HepG2 (cell line): ENCODE measurements around the gene IQCK. TPM values are rescaled to one million over a fixed set of nuclear protein-coding genes. Genes with fewer than 3 reads are reported as not detected.

Experiments used
- ATAC-seq: fragments of 200-7000 bp; cut with Tn5 transposase; 3 replicates; pipeline ENCODE4 v1.9.1; 2020; ENCODE audit warnings: mild to moderate bottlenecking, moderate library complexity
- BruUV-seq: library from RNA; stranded (reverse); fragments of 400-500 nt; replicated peaks from 2 replicates; lab custom pipeline; 2021; lab: Mats Ljungman, UMichigan
- CTCF ChIA-PET: fragments of 300-600 bp; formaldehyde crosslinking; extraction: SDS; loops from one replicate; lab custom pipeline; 2021; ENCODE audit warnings: low total read pairs, inconsistent platforms, low intra/inter-chr PET ratio; lab: Yijun Ruan, JAX
- POLR2A ChIA-PET: fragments of 350-600 bp; sonication (Branson Sonifier 250); formaldehyde crosslinking; loops from one replicate; lab custom pipeline; 2020; ENCODE audit warnings: antibody characterized with exemption, inconsistent platforms; lab: Yijun Ruan, JAX
- DNase-seq: peaks from one replicate; pipeline ENCODE4 v3.0.0-alpha.2; 2015; ENCODE audit warnings: low spot score
- FAIRE-seq: peaks from 3 replicates; lab custom pipeline; 2011; peaks lifted over from hg19 to GRCh38; lab: Jason Lieb, UNC
- H2AFZ ChIP-seq: one replicate; pipeline ENCODE4 v1.6.1; 2011; ENCODE audit warnings: low read length, inconsistent platforms
- H3K27ac ChIP-seq: fragments of 300-600 bp; 3 replicates; pipeline ENCODE4 v1.8.0; 2011; ENCODE audit warnings: mixed run types, mild to moderate bottlenecking, mixed read lengths, low read length, inconsistent platforms; ENCODE audit not compliant: insufficient read depth; ENCODE audit errors: extremely low read length
- H3K27me3 ChIP-seq, 2 experiments: fragments of 200-600 bp in 1 of 2; 2 replicates in 1 of 2; 3 replicates in 1 of 2; pipeline versions ENCODE4 v1.6.0 to v1.8.0; 2011; ENCODE audit warnings: low read length in 2 of 2, mild to moderate bottlenecking in 2 of 2, moderate library complexity in 2 of 2, inconsistent platforms in 1 of 2; ENCODE audit not compliant: insufficient read depth in 2 of 2, control insufficient read depth in 1 of 2
- H3K36me3 ChIP-seq, 2 experiments: fragments of 200-600 bp in 1 of 2; replicated peaks in 1 of 2; 2 replicates in 1 of 2; 3 replicates in 1 of 2; pipeline versions ENCODE4 v1.5.1 to v1.8.0; 2011; ENCODE audit warnings: low read length in 2 of 2, inconsistent platforms in 1 of 2; ENCODE audit not compliant: insufficient read depth in 2 of 2, control insufficient read depth in 1 of 2
- H3K4me1 ChIP-seq: 2 replicates; pipeline ENCODE4 v1.5.1; 2012; ENCODE audit warnings: low read length, inconsistent platforms; ENCODE audit not compliant: insufficient read depth
- H3K4me2 ChIP-seq: 2 replicates; pipeline ENCODE4 v1.6.0; 2011; ENCODE audit warnings: low read depth, low read length, inconsistent platforms
- H3K4me3 ChIP-seq, 3 experiments: fragments of 200-600 bp in 1 of 3; sonication (generic), shearing (Covaris generic) in 1 of 3; replicated peaks in 1 of 3; 2 replicates each; pipeline ENCODE4 v1.5.1; 2011 to 2016; ENCODE audit warnings: low read length in 3 of 3, inconsistent platforms in 2 of 3, low read depth in 2 of 3, mild to moderate bottlenecking in 2 of 3, control low read depth in 1 of 3, mixed read lengths in 1 of 3; ENCODE audit not compliant: insufficient read depth in 1 of 3
- H3K79me2 ChIP-seq: one replicate; pipeline ENCODE4 v1.6.1; 2011; ENCODE audit warnings: low read length, inconsistent platforms; ENCODE audit not compliant: insufficient read depth
- H3K9ac ChIP-seq: 2 replicates; pipeline ENCODE4 v1.6.0; 2011; ENCODE audit warnings: mild to moderate bottlenecking, low read depth, low read length, inconsistent platforms; ENCODE audit not compliant: insufficient read depth
- H3K9me3 ChIP-seq: 2 replicates; pipeline ENCODE4 v1.5.1; 2012; ENCODE audit warnings: mild to moderate bottlenecking, low read length
- H4K20me1 ChIP-seq: 2 replicates; pipeline ENCODE4 v1.6.0; 2011; ENCODE audit warnings: inconsistent platforms, mild to moderate bottlenecking, low read length, moderate library complexity; ENCODE audit not compliant: insufficient read depth
- CHD4 ChIP-seq: fragments of 200-600 bp; sonication (generic); IDR thresholded peaks from 2 replicates; pipeline ENCODE4 v1.7.0; 2017; ENCODE audit warnings: mild to moderate bottlenecking, low read length, borderline replicate concordance
- ELF1 ChIP-seq: sonication (generic); formaldehyde crosslinking; IDR thresholded peaks from 2 replicates; pipeline ENCODE4 v1.4.0; 2020; ENCODE audit warnings: missing genetic modification reagents
- HCFC1 ChIP-seq: fragments of 150-350 bp; IDR thresholded peaks from 2 replicates; pipeline ENCODE4 v1.6.1; 2014; ENCODE audit warnings: low read depth, low read length
- MED1 ChIP-seq: sonication (generic); formaldehyde crosslinking; IDR thresholded peaks from 2 replicates; pipeline ENCODE4 v1.4.0; 2020; ENCODE audit warnings: missing genetic modification reagents
- POLR2AphosphoS2 ChIP-seq: IDR thresholded peaks from 2 replicates; pipeline ENCODE4 v1.6.1; 2011; ENCODE audit warnings: low read depth, low read length, improper control_type of control experiment
- RBM22 ChIP-seq: fragments of 200-400 bp; formaldehyde crosslinking; optimal IDR thresholded peaks from 2 replicates; pipeline ENCODE3; 2017; ENCODE audit warnings: mild to moderate bottlenecking, low read length, moderate library complexity
- SIX4 ChIP-seq: sonication (generic); formaldehyde crosslinking; IDR thresholded peaks from 2 replicates; pipeline ENCODE4 v1.4.0; 2020; ENCODE audit warnings: missing genetic modification reagents
- TEAD2 ChIP-seq: sonication (generic); formaldehyde crosslinking; IDR thresholded peaks from 2 replicates; pipeline ENCODE4 v1.9.0; 2021; ENCODE audit warnings: missing genetic modification reagents
- ZBTB21 ChIP-seq: sonication (generic); formaldehyde crosslinking; IDR thresholded peaks from 2 replicates; pipeline ENCODE4 v1.4.0; 2020; ENCODE audit warnings: missing genetic modification reagents
- ZFY ChIP-seq: sonication (generic); formaldehyde crosslinking; IDR thresholded peaks from 2 replicates; pipeline ENCODE4 v1.4.0; 2020; ENCODE audit warnings: missing genetic modification reagents
- ZNF678 ChIP-seq: sonication (generic); formaldehyde crosslinking; IDR thresholded peaks from 2 replicates; pipeline ENCODE4 v1.4.0; 2020; ENCODE audit warnings: mild to moderate bottlenecking, missing genetic modification reagents
- WGBS: methylation state at CpG from one replicate; pipeline ENCODE4 v1.1.6; 2017; ENCODE audit warnings: low lambda C conversion rate; 5-methylcytosine and 5-hydroxymethylcytosine counted together
- in situ Hi-C: cut with HindIII; loops from 2 replicates; pipeline ENCODE4 v1.10.0; 2017; ENCODE audit warnings: low pct_unique_long_range_greater_than_20kb; ENCODE audit not compliant: extremely low pct_ligation_motif_present
- intact Hi-C: fragments of 100-400 bp; cut with micrococcal nuclease; formaldehyde crosslinking; loops from one replicate; pipeline ENCODE4 v1.10.0; 2022; ENCODE audit not compliant: unreplicated experiment
- polyA plus RNA-seq, 8 experiments: library from polyadenylated mRNA; depleted of rRNA in 3 of 8; stranded (reverse) in 7 of 8; unstranded in 1 of 8; fragments of >200 nt; fragmentation: Illumina TruSeq in 4 of 8; extraction: Trizol in 4 of 8; gene quantifications; 2 replicates each; pipeline versions ENCODE4 v1.2.1 to v1.2.3, GENCODE V29; 2011 to 2016; ENCODE audit warnings: low read depth in 4 of 8, missing spikeins in 1 of 8, mixed read lengths in 1 of 8; ENCODE audit not compliant: insufficient read depth in 1 of 8
- total RNA-seq, 5 experiments: library from RNA; depleted of rRNA; stranded (reverse); fragments of >200 nt; fragmentation: Illumina TruSeq; extraction: Trizol; gene quantifications; 2 replicates each; pipeline ENCODE4 v1.2.3, GENCODE V29; 2016; ENCODE audit warnings: low read depth in 1 of 5
- TF ChIP-seq, protein P1 (sequence below): IDR thresholded peaks from 2 replicates; pipeline ENCODE4 v1.6.1; 2016; ENCODE audit warnings: low read depth, missing genetic modification reagents, missing compliant biosample characterization

IQCK gene
- total and polyA plus RNA-seq, 2 of the 13 experiments (the other 11 are each of a cell fraction or from before 2014, with no cell fraction given): 5.1 to 7.3 TPM

DNA sequence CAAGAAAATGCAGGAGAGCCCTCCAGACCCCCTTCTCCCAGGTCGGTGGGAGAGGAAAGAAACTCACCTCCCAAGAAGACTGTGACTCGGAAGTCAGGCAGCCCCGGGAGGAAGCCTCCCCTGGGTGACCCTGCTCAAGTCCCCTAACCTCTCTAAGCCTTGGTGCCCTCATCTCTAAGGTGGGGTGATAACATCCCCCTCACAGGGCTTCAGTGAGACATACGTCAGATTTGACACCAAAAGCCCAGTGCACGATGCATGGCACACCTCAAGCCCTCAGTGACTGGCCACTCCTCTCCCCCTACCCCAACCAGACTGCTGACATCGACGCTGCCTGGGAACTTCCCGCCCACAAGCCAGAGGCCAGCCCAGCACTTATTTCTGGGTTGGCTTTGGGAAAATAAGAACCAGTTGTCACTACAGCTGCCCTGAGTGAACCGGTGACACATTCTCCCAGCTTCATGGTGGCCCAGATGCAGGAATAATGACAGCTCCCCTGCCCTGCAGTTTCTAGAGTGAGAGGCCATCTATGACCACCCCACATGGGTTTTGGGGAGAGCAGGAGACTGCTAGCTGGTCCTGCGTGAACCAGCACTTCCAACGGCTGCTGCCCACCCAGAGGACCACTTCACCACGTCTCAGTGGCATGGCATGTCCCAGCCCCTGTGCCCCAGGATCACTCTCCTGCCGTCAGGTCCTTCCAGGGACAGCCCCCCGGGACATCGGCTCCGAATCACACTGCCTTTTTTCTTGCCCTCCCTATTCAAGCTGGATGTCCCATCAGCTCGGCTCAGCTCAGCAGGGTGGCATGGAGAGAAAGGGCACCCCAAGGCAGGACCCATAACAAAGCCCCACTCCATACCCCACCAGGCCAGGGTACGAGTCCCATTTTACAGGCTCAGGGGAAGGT lies 9.5 kb upstream of the IQCK start:
- CTCF ChIA-PET: no interaction called here
- peaks cover 24% of the 10 kb centered on the region for H3K4me1 ChIP-seq
- DNase-seq (no peak), FAIRE-seq (no peak)
- POLR2A ChIA-PET: no interaction called here
- no peak overlapping the region for H3K4me2 ChIP-seq
- H3K36me3 ChIP-seq: peaks cover 58 to 73% of the 10 kb centered on the region in 2 experiments
- no peak overlapping the region for H3K27ac ChIP-seq
- H3K9me3 ChIP-seq: no peaks in the 10 kb centered on the region
- H2AFZ ChIP-seq: no peak overlapping the region
- H3K27me3 ChIP-seq: no peaks in the 10 kb centered on the region
- in situ Hi-C loops: no loop called here
- intact Hi-C loops: no loop called here
- no peak overlapping the region for H3K4me3 ChIP-seq
- 93% methylated on average over 16 of the region's 18 CpGs for WGBS
- TF ChIP-seq ZNF678 (CRISPR knock-in tag) (no peak), TEAD2 (no peak), ZBTB21 (CRISPR knock-in tag) (no peak), CHD4 (no peak)
- TF ChIP-seq, all 625 proteins: peak for 0
- Histone ChIP-seq H3K79me2 (peaks cover 7% of the 10 kb centered on the region), H3K9ac (no peak overlapping the region), H4K20me1 (peaks cover 4% of the 10 kb centered on the region)
- ATAC-seq: no peak
- BruUV-seq: no TSS peak

DNA sequence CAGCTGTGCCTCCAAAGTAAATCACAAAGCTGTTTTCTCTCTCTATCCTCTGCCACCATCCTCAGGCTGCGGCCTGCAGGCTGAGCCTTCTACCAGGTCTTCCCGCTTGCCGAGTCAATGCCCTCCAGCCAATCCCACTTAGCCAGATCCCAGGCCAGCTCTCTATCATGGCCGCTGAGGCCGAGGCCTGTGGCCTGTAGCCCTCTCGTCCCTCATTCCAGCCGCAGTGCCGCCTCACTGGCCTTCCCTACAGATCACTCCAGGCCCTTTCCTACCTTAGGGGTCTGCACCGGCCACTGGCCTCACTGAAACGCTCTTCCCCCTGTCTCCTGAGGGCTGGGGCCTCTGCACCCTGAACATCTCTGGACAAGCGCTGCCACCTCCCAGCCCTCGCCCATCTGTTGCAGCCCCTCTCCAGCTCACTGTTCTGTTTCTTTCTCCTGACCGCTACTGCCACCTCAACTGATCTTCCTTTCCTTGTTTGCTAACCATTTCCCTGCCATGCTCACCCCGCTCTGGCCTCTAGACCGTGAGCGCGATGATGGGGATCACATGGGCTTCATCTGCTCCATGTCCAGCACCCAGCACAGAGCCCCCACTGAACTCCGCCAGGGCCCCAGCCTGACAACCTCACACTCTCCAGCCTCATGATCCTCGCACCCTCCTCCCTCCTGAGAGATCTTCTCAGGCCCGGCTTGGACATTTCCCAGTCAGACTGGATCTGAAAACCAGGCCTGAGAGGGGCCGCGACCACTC lies 8.5 kb upstream of the IQCK start:
- WGBS: 97% methylated on average over 22 of the region's 22 CpGs
- TF ChIP-seq POLR2AphosphoS2 (no peak), HCFC1 (0 out of 2 replicates have a peak, but pooled peaks have one; percentile 8), ELF1 (no peak), ZFY (CRISPR knock-in tag) (0 out of 2 replicates have a peak, but pooled peaks have one; percentile 20), RBM22 (peak; percentile 54), MED1 (CRISPR knock-in tag) (no peak), SIX4 (CRISPR knock-in tag) (no peak)
- TF ChIP-seq, protein P1, sequence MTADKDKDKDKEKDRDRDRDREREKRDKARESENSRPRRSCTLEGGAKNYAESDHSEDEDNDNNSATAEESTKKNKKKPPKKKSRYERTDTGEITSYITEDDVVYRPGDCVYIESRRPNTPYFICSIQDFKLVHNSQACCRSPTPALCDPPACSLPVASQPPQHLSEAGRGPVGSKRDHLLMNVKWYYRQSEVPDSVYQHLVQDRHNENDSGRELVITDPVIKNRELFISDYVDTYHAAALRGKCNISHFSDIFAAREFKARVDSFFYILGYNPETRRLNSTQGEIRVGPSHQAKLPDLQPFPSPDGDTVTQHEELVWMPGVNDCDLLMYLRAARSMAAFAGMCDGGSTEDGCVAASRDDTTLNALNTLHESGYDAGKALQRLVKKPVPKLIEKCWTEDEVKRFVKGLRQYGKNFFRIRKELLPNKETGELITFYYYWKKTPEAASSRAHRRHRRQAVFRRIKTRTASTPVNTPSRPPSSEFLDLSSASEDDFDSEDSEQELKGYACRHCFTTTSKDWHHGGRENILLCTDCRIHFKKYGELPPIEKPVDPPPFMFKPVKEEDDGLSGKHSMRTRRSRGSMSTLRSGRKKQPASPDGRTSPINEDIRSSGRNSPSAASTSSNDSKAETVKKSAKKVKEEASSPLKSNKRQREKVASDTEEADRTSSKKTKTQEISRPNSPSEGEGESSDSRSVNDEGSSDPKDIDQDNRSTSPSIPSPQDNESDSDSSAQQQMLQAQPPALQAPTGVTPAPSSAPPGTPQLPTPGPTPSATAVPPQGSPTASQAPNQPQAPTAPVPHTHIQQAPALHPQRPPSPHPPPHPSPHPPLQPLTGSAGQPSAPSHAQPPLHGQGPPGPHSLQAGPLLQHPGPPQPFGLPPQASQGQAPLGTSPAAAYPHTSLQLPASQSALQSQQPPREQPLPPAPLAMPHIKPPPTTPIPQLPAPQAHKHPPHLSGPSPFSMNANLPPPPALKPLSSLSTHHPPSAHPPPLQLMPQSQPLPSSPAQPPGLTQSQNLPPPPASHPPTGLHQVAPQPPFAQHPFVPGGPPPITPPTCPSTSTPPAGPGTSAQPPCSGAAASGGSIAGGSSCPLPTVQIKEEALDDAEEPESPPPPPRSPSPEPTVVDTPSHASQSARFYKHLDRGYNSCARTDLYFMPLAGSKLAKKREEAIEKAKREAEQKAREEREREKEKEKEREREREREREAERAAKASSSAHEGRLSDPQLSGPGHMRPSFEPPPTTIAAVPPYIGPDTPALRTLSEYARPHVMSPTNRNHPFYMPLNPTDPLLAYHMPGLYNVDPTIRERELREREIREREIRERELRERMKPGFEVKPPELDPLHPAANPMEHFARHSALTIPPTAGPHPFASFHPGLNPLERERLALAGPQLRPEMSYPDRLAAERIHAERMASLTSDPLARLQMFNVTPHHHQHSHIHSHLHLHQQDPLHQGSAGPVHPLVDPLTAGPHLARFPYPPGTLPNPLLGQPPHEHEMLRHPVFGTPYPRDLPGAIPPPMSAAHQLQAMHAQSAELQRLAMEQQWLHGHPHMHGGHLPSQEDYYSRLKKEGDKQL: no peak

More for the DNA sequence above, 8.5 kb upstream of the IQCK start:
- no peak overlapping the region for H2AFZ ChIP-seq
- CTCF ChIA-PET: no interaction called here
- POLR2A ChIA-PET: interaction anchor here (1.5 kb wide), 1 partner anchor 21 kb away, joined by 3 read pairs; no protein-coding TSS in a partner anchor
- no peak overlapping the region for H3K4me2 ChIP-seq
- H3K27ac ChIP-seq: no peak overlapping the region
- no peaks in the 10 kb centered on the region for H3K9me3 ChIP-seq
- no peaks in the 10 kb centered on the region for H3K27me3 ChIP-seq
- DNase-seq (no peak), ATAC-seq (no peak), FAIRE-seq (no peak)
- peaks cover 4% of the 10 kb centered on the region for H4K20me1 ChIP-seq
- BruUV-seq: no TSS peak
- in situ Hi-C loops: no loop called here
- H3K4me1 ChIP-seq: peaks cover 24% of the 10 kb centered on the region
- no peak overlapping the region for H3K9ac ChIP-seq
- peaks cover 56 to 69% of the 10 kb centered on the region in 2 experiments for H3K36me3 ChIP-seq
- peaks cover 7% of the 10 kb centered on the region for H3K79me2 ChIP-seq
- no peak overlapping the region for H3K4me3 ChIP-seq
- intact Hi-C loops: no loop called here
